PC-9 (cell line): ENCODE results near the gene CDKN2D.

Source experiments
- EZH2 ChIP-seq: fragments of 200-600 bp; sonication (generic); IDR thresholded peaks from 2 replicates; pipeline ENCODE4 v1.8.0; 2017; ENCODE audit warnings: antibody characterized with exemption, low read depth
- TF ChIP-seq, protein P1 (sequence below): fragments of 200-600 bp; sonication (generic); conservative IDR thresholded peaks from 2 replicates; pipeline ENCODE4 v1.6.1; 2017; ENCODE audit warnings: mixed run types, antibody characterized with exemption, mild to moderate bottlenecking, moderate library complexity

- TF ChIP-seq, protein P1, sequence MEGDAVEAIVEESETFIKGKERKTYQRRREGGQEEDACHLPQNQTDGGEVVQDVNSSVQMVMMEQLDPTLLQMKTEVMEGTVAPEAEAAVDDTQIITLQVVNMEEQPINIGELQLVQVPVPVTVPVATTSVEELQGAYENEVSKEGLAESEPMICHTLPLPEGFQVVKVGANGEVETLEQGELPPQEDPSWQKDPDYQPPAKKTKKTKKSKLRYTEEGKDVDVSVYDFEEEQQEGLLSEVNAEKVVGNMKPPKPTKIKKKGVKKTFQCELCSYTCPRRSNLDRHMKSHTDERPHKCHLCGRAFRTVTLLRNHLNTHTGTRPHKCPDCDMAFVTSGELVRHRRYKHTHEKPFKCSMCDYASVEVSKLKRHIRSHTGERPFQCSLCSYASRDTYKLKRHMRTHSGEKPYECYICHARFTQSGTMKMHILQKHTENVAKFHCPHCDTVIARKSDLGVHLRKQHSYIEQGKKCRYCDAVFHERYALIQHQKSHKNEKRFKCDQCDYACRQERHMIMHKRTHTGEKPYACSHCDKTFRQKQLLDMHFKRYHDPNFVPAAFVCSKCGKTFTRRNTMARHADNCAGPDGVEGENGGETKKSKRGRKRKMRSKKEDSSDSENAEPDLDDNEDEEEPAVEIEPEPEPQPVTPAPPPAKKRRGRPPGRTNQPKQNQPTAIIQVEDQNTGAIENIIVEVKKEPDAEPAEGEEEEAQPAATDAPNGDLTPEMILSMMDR: no peak
- TF ChIP-seq EZH2: no peak
Measured at GRCh38 chr19:10523135-10523636, 45.6 kb downstream of the CDKN2D start.
